NCI-H1694 (cell line): ENCODE data around the gene SLC51B.
"Not testable (repeated sequence)": the region's sequence is repeated elsewhere in the genome, so short reads cannot be mapped to it uniquely, and the experiment has no call there.

Experiments
- DNase-seq: peaks from one replicate; lab custom pipeline; 2025; lab: John Stamatoyannopoulos, UW

SLC51B gene

GRCh38 chr15:65084500-65085206 lies 39.5 kb downstream of the SLC51B start:
- DNase-seq = no peak

DNA sequence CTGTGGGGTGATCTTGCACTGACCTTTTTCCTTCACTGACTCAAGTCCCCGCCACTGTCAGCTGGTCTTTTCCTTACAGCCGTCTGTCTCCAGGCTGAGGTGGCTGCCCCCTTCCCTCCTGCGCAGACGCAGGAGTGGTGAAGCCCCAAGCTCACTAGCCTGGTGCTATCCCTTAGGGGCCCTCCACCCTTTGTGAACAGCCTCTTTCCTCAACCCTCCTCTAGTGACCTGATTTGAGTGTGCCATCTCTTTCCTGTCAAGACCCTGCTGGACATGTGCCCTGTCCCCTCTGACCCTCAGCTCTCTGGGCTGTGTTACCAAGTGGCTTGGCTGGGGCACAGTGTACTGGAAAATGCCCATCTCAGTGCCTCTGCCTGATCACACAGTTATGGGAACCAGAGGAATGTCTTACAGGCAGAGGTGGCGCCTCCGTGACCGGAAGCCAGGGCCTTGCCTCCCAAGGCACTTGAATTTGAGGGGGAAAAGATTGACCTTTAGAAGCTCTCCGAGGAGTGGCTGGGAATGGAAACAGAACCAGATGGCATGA lies 40.1 kb downstream of the SLC51B start:
- no peak for DNase-seq

DNA sequence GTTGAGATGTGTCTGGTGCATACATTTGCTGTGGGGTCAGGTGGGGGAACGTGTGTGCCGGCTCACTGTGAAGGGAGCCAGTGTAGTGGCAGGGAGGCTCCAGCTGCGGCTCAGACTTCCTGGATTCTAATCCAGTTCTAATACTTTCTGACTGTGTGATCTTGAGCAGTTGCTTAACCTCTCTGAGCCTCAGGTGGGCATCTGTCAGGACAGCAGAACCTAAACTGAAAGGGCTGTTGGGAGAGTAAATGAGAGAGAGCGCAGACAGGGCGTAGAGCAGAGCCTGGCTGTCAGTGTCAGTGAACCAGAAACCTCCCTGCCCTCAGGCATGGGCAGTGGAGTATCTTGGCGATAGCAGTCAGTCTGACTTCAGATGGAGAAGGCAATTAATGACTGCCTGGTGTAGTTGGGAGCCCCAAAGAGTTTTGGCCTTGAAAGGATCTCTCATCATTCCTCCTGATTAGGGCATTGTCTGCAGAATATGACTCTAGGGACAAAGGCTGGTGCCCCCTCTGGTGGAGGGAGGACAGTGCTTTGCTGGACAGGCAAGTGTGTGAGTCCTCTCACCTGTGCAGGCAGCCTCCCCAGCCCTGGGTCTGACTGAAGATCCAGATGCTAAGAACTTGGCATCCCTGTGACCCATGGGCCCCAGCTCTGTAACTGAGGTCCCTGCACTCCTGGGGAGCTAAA lies 40.9 kb downstream of the SLC51B start:
- DNase-seq = no peak

DNA sequence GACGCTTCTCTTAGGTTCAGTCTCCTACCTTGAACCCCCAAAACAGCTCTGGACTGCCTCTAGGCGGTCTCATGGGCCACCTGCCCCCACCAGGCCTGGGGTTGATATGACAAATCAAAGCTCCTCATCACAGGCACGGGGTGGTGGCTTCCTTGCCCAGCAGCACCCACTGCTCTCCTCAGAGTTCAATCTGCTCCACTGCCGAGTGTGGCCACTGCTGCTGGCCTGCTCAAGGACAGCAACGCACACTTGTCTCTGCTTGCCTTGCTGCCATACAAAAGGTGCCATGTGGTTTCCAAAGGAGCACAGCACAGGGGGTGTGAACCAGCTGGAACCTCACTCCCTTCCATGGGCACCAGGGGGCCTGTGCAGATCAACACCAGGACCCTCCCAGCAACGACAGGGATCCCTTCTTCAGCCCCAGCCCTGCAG lies 41.5 kb downstream of the SLC51B start:
- DNase-seq = peak; percentile 1

GRCh38 chr15:65087411-65087810 lies 42.2 kb downstream of the SLC51B start:
- DNase-seq = no peak

- no peak for DNase-seq
Observed at GRCh38 chr15:65087873-65088642, 42.9 kb downstream of the SLC51B start.

DNA sequence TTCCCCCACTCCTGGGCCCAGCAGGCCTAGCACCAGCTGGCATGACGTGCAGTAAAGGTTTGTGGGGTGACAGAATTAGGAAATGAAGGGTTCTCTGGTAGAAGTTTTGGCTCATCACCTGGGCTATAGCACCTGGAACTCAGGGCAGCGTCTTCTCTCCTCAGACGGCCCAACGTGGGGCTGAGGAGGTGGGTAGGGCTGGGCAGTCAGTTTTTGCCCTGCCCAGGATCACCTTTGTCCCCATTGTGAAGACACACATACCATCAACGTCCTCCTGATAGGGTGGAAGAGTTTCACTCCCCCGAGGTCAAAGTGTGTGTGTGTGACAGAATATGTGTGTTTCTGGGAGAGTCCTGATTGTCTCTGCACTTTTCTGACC lies 43.4 kb downstream of the SLC51B start:
- no peak for DNase-seq

DNA sequence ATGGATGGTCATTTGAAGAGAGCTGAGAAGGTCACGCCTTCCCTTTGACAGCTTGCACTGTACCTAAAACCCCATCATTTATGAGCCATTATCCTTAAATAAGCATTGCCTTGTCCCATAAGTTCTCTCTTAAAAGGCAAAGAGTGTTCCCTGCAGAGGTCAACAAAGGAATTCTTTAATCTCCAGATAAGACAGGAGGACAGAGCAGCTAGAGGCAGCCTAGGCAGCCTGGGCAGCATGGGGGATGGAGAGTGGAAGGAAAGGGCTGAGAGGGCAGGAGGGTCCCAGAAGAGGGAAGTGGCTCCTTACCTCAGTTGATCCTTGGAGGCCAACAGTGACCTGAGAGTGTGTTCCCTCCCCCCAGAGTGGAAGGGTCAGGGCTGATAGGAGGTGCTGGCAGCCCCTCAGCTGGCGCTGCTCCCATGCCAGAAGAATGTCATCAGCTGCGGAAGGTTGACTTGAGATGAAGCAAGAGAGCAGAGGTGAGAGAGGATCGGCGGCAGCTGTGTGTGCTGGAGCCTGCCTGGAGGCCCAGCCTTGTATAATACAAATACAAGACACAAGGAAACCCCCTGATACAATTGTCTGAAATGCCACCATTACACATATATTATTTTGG lies 44.1 kb downstream of the SLC51B start:
- no peak for DNase-seq

- no peak for DNase-seq
Observed at GRCh38 chr15:65091946-65092770, 47.0 kb downstream of the SLC51B start.

DNA sequence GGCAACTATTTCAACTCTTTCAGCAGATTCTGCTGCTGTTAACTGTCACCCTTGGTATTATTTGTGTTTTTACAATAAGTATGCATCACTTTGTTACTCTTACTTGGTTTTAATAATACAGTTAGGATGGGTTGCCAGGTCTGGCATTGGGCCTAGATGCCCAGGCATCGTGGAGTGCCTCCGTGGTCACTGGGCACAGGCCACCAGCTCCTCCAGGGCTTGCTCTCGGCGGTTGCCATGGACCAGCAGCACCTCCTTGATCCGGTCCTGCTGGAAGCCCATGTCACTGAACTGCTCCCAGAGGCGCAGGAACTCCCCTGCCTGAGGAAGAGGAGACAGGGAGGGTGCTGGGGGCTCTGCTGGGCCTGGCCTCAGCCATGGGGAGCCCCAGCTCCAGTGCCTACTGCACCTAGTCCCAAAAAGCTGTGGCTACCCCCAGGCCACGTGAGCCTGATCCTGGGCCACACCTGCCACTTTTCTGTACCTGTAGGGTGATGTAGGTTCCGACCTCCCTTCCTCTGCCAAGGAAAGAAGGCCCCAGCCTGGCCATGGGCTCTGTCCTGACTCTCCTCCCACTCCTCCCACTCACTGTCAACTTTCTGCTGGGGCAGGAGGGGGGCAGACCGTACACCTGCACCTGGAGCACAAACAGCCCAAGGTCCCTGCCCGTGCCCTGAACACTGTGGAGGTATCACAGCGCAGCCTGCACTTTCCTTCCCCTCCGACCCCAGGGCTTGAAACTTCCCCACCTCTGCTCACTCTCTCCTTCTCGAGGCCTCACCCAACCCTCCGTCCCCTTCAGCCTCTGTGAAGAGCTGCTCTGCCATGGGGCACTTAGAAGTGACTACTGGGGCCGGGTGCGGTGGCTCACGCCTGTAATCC lies 48.0 kb downstream of the SLC51B start:
- DNase-seq = no peak

- not testable (repeated sequence) for DNase-seq
Observed at GRCh38 chr15:65093793-65094170, 48.6 kb downstream of the SLC51B start.

DNA sequence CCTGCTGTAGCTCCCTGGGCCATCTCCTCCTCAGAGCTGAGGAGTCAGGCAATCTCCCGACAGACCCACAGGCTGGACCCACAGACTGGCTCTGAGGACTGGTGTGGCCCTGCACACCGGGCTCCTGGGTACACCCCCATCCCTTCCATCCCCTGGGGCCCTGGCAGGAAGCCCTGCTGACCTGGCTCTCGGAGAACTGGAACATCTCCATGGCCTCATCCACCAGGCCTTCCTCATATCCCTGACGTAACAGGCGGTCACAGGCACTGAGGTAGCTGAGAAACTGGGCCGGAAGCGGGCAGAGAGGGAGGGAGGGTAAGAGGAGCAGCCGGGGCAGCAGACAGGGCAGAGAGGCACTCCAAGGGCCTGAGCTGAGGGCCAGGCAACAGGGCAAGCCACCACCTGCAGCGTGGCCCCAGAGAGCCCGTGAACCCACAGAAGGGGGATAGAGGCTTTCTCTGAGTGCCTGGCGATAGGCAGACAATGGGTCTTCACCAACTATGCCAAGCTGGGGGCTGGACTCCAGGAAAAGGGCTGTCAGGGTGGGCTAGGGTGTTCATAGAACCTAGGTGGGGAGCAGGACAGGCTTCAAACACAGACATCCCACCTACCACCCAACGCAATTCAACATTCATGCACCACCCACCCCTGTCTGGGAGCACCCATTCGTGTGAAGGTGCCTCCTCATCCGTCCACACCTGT lies 49.3 kb downstream of the SLC51B start:
- no peak for DNase-seq

GRCh38 chr15:65095011-65095746 lies 50.0 kb downstream of the SLC51B start:
- no peak for DNase-seq

DNA sequence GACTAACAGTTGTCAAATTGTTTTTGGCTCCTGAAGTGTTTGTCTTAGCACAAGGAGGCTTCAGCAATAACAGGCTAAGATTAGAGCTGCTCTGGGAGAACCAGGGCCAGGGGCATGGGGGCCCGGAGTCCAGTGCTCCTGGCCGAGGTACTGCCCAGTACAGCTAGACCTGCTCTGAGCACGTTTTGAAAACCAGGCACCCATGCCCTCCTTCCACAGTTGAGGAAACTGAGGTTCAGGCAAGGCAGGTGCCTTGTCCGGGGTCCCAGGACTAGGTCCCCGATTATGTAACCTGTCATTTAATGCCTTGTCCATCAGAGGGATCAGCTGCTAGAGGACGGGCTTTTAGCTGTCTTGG lies 50.5 kb downstream of the SLC51B start:
- DNase-seq = no peak

DNA sequence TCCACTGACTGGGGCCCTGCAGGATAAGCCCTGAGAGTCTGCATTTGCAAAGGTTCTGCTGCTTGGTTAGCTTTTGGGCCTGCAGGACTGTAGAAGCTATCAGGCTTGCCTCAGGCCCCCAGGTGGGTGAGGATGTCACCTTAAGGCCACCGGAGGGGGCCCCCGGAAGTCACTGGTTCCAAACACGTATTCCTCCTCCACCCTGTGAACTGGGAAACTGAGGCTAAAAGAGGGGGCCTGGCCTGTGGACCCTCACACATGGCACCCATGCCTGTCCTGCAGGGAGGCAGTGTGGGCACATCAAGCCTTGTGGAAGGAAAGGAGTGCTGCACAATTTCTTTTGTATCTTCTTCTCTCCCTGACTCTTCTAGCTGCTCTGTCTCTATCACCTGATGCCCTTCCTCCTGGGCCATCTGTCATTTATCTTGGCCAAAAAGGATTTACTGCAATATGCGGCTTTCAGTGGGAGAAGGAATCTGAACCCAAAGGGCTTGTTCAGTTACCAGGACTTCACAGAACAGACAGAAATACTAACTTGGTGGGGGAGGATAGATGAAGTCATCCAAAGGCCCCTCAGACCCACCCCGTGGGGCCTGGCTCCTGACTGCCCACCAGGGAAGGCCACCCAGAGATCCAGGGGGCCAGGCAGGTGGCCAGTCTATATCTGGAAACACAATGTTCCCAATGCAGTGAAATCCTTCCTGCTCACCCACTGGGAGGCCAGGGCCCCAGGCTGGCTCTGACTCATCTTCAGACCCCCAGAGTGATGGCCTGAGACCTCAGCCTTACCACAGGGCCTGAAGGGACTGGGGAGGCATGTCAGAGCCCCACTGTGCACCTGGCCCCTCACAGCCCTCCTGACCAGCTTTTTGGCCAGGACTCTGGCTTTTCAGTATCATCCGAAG lies 51.5 kb downstream of the SLC51B start:
- DNase-seq = no peak

DNA sequence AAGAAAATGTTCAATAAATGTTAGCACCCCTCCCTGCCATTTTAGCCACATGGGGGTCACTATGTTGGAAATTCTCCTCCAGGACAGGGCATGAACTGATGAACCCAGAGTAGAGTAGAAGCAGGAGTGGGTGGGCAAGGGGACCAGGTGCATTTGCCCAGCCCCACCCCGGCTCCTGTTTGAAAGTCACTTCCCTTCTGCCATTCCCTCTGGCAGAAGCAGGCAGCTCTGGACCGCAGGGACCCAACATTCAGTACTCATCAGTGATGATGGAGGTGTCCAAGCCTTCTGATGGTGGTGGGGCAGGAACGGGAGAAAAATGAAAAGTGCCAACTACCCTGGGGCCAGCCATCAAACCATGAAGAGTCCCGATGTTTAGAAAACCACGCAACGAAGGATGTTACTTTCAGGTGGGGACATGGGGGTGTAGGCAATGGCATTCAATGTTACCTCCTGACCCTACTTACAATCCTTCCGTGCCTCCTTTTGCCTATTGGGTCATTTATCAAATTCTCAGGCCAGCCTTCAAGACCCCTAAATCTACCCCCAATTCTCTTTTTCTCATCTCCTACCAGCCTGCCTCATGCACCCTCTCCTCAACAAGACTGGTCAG lies 52.6 kb downstream of the SLC51B start:
- DNase-seq = no peak

GRCh38 chr15:65099336-65099735 lies 54.1 kb downstream of the SLC51B start:
- no peak for DNase-seq

GRCh38 chr15:65099801-65100200 lies 54.6 kb downstream of the SLC51B start:
- DNase-seq = not testable (repeated sequence)
